OCI-M2 (cell line): ENCODE measurements around the gene CNOT9.

ENCODE experiments used
- DNase-seq: peaks from one replicate; lab custom pipeline; 2025; ENCODE audit not compliant: unreplicated experiment; lab: John Stamatoyannopoulos, UW

Gene CNOT9

GRCh38 chr2:218643751-218644310 is 75.2 kb downstream of the CNOT9 start:
- DNase-seq = no peak

GRCh38 chr2:218644721-218645120 is 76.1 kb downstream of the CNOT9 start:
- no peak for DNase-seq

GRCh38 chr2:218645126-218645525 is 76.5 kb downstream of the CNOT9 start:
- DNase-seq = no peak
